Left lobe of liver (tissue), 2 donors: Measurements from ENCODE around the gene TINAG. TPM values are rescaled to one million over a fixed set of nuclear protein-coding genes. Genes with fewer than 3 reads are reported as not detected.

Source experiments
- ATAC-seq: fragments of 200-7000 bp; cut with Tn5 transposase; one replicate; pipeline ENCODE4 v1.9.1; 2020; ENCODE audit warnings: mild to moderate bottlenecking, moderate library complexity
- DNase-seq: peaks from one replicate; pipeline ENCODE4 v3.0.0-alpha.2; 2020; ENCODE audit warnings: low spot score
- total RNA-seq: library from RNA; stranded (reverse); gene quantifications from one replicate; pipeline ENCODE4 v1.2.1, GENCODE V29; 2021
- donor health status: DM: no; HTN: no; CAD: no; lungs with moderate emphysema.
- donor health status: DM: no; HTN: yes; CAD: no.

TINAG gene
- total RNA-seq, 1 donor from 2014 or later, result not detected

- DNase-seq, result no peak
- ATAC-seq, result no peak
These were observed 107.3 kb downstream of the TINAG start for GRCh38 chr6:54415517-54415916.

DNA sequence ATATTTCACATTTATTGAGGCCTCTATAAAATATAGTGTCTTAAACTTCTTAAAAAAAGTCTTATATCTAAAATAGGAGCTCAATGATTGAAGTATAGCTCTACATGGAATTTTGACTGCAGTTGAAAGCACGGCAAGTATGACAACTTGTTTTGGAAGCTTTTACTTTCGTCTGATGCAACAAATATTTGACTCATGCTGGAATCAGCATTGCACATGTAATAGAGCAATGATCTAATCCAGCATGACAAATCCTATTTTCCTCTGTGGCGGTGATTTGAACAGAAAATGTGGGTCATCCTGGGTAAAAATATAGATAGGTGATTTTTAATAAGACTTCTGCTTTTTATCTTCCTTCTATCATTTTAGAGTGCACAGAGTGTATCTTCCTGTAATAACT lies 111.6 kb downstream of the TINAG start:
- no peak for ATAC-seq

GRCh38 chr6:54426995-54427394 lies 118.8 kb downstream of the TINAG start:
- ATAC-seq (no peak), DNase-seq (no peak)

More for the DNA sequence above, 111.6 kb downstream of the TINAG start:
- no peak for DNase-seq

DNA sequence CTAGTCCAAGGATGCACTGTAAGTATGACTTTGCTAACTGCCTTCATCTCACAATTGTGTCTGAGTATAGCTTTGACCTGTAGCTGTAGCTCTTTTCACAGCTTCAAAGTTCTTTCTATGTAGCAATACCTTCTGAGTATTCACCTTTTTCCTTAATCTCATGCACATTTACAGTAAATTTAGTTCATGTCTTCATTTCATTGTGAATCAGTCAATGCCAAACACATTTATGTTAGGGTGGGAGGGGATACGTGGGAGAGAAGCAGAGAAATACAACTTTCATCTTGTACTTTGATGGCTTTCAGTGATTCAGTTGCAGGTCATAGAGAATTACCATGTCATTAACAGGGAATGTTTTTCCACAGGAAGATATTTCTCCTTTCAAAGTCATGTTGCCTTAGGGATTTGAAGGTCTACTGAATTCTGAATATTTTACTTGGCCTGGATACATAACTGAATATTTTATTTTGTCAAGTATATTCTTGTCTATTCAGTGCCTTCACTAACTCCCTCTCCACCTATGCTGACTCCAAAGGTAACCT lies 119.2 kb downstream of the TINAG start:
- DNase-seq (no peak), ATAC-seq (no peak)

DNA sequence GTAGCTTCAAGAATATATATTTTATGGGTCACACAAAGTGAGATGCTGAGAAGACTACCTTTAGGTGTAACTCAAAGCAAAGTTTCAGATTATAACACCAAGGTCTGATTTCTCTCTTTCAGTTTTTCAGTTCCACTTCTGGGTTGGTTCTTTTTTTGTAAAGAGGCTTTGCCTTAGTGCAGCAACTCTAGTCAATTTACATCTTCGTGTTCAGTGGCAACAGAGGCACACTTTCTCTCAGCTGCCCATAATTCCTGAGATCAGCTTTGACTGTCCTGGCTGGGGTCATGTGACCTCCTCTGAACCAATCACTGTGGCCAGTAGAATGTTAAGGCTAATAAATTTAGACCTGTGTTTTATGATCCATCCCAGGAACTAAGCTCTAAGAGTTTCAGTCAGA lies 120.2 kb downstream of the TINAG start:
- no peak for ATAC-seq
- no peak for DNase-seq

GRCh38 chr6:54431466-54431865 lies 123.2 kb downstream of the TINAG start:
- no peak for DNase-seq
- no peak for ATAC-seq

Other genes starting within 250 kb of the TINAG start
- 18.4 TPM for gene MLIP, start 197.0 kb upstream of the TINAG start, total RNA-seq